Fibroblast of skin of left quadriceps (primary cell): ENCODE measurements around the gene PAFAH2.
A peak's percentile ranks its signal among the peaks of the same experiment; 100 is the strongest.
"Not testable (repeated sequence)": the region's sequence is repeated elsewhere in the genome, so short reads cannot be mapped to it uniquely, and the experiment has no call there.

Experiments used
- DNase-seq, 2 experiments: peaks; one replicate each; pipeline ENCODE4 v3.0.0-alpha.2; 2013; ENCODE audit warnings: low read depth in 2 of 2

The PAFAH2 gene

GRCh38 chr1:26012864-26013263, 15.0 kb upstream of the PAFAH2 start:
- no peak for DNase-seq

GRCh38 chr1:26010825-26011224, 13.0 kb upstream of the PAFAH2 start:
- DNase-seq, result no peak

- no peak for DNase-seq
Observed at GRCh38 chr1:26009796-26010447, 12.1 kb upstream of the PAFAH2 start.

GRCh38 chr1:26006710-26007109, 8.8 kb upstream of the PAFAH2 start:
- DNase-seq, result no peak

- DNase-seq, result no peak
Observed at GRCh38 chr1:26005434-26006105, 7.7 kb upstream of the PAFAH2 start.

- DNase-seq, result no peak
Observed at GRCh38 chr1:26003756-26004155, 5.9 kb upstream of the PAFAH2 start.

- DNase-seq, result no peak
Observed at GRCh38 chr1:26003262-26003661, 5.4 kb upstream of the PAFAH2 start.

GRCh38 chr1:25999041-25999800, 1.4 kb upstream of the PAFAH2 start:
- no peak for DNase-seq

- DNase-seq, result no peak
Observed at GRCh38 chr1:25996966-25997827, 666 bp downstream of the PAFAH2 start.

- no peak for DNase-seq
Observed at GRCh38 chr1:25994402-25995150, 3.3 kb downstream of the PAFAH2 start.

GRCh38 chr1:25993197-25993951, 4.5 kb downstream of the PAFAH2 start:
- DNase-seq, result no peak

GRCh38 chr1:25992689-25993171, 5.1 kb downstream of the PAFAH2 start:
- DNase-seq, result no peak

GRCh38 chr1:25991937-25992688, 5.8 kb downstream of the PAFAH2 start:
- peak in 1 of 2 experiments; percentile 30 for DNase-seq

- no peak for DNase-seq
Observed at GRCh38 chr1:25990702-25991395, 7.0 kb downstream of the PAFAH2 start.

- DNase-seq, result no peak
Observed at GRCh38 chr1:25990251-25990650, 7.6 kb downstream of the PAFAH2 start.

GRCh38 chr1:25989440-25990234, 8.2 kb downstream of the PAFAH2 start:
- DNase-seq, result no peak

- no peak for DNase-seq
Observed at GRCh38 chr1:25987951-25988350, 9.9 kb downstream of the PAFAH2 start.

GRCh38 chr1:25986773-25987172, 11.1 kb downstream of the PAFAH2 start:
- DNase-seq, result not testable (repeated sequence)
